Skin epidermis (tissue), 12 donors: ENCODE results near the gene TUB.

Experiments
- H3K27ac ChIP-seq, 21 experiments: fragments of 200-600 bp; sonication (generic) in 11 of 21; one replicate each; pipeline ENCODE4 v1.5.0; 2020; ENCODE audit warnings: mild to moderate bottlenecking in 3 of 21, inconsistent platforms in 2 of 21, moderate library complexity in 2 of 21
- H3K4me3 ChIP-seq, 7 experiments: fragments of 200-600 bp; sonication (generic) in 2 of 7; one replicate each; pipeline ENCODE4 v1.5.0; 2020; ENCODE audit warnings: inconsistent platforms in 2 of 7, mild to moderate bottlenecking in 2 of 7, moderate library complexity in 1 of 7

TUB gene

DNA sequence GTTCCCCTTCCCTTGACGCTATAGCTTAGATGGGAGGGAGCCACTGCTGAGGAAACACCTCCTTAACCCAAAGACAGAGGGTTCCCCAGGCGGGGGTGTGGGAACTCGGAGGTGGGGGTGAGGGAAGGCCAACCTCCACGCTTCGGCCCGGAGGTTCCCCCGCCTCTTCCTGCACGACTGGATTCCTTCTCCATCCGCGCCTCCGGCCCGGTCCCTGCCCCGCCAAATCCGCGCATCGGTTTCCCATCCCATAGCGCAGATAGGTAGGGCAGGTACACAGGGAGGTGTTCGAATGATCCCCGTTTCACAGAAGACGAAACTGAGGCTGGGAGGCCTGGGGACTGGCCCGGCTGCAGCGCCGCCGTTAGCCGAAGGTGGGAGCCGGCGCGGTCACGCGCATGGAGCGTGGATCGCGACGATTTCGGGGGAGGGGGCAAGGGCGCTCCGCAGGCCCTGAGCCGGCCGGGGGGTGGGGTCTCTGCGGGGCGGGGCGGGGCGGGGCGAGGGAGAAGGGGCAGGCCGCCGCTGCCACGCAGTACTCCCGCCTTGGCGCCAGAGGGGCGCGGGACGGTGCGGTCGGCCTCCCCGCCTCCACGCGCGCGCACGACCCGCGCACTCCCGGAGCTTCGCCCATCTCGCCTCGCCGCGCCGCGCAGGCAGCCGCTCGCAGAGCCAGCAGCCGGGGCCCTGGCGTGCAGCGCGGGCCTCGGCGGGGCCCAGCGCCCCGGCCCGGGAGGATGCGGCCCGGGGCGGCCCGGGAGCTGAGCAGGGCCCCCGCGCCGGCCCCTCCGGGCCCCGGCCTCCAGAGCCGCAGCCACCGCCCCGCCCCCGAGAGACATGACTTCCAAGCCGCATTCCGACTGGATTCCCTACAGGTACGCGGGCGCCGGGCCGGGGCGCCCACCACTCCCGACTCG is at the start of gene TUB:
Gene TUB (plus strand): TSS at position 538 of the 917 bp plus-strand sequence. CDS start 300 bp downstream, at position 838.
- H3K4me3 ChIP-seq, result peak within 1 kb of the TSS; percentile 25 to 56 (median 36)

GRCh38 chr11:8031248-8032115 is 49.5 kb upstream of the TUB start:
- no peak overlapping the region for H3K4me3 ChIP-seq
- H3K27ac ChIP-seq, result no peak overlapping the region

More for the DNA sequence above, at the start of gene TUB:
- H3K27ac ChIP-seq, result peak within 1 kb of the TSS in 7 of 21 experiments; percentile 20 to 67 (median 30)

- Histone ChIP-seq H3K27ac (no peak overlapping the region), H3K4me3 (no peak overlapping the region)
These were observed 48.9 kb upstream of the TUB start for GRCh38 chr11:8032122-8032521.

DNA sequence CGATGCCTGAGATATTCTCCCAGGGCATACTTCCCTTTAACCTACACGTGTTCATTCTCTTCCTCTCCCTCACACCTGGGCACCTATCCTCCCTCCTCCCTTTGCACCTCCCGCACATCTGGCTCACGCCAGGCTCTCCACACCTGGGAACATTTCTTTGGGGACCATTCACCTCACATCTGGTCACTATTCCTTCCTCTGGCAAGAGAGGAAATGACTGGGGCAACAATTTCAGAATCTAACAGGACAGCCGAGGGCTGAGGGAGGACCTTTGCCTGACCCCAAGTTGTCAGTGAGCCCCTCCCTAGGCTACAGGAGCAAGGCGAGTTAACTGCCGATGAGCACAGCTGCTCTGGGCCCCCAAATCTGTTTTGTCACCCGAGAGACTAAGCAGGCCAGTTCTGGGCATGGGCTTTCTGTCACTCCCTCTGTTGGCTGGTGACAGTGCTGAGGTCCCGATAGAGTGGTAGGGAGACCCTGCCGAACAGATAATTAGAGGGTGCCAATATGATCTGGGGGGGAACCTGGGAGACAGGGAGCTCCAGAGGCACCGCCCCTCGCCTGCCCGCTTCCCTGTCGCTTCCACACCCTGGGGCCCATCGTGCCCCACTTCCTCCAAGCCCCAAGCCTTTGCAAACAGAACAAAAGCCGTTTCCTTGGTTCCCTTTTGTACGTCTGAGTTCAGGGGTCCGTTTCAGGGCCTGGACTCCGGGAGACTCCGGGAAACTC is 48.3 kb upstream of the TUB start:
- Histone ChIP-seq H3K4me3 (no peak overlapping the region), H3K27ac (no peak overlapping the region)

DNA sequence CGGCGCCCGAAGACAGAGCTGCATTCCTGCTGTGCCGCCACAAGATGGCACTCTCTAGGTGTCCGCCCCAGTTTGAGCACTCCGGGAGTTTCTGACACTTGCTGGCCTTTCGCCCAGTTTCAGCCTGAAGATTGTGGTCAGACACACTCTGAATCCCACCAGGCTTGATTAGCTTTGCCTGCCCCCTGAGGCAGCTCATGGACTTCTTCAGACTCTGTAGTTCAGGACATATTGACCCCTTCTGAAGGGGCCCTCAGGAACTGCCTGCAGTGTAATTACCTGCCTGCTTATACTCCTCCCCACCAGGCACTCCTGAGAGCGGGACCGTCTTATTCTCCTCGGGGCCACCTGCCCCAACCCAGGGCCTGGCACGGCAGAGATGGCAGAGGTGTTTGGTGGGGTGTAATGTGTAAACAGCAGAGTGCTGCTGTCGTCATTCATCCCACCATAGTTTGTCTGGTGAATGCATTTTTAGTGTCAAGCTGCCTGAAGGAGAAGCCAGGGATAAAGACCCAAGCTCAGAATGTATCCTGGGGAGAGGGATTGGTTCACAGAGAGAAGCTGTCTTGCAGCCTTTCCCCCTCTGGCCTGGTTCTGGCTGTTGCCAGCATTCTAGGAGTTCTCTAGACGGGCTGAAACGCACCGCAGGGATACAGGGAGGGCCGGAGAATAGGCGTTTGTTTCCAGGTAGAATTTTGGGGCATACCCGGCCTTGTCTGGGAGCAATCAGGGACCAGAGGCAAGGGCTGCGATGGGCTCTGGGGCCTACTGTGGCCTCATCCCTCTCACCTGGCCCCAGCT is 47.5 kb upstream of the TUB start:
- H3K27ac ChIP-seq, result no peak overlapping the region
- H3K4me3 ChIP-seq, result no peak overlapping the region

GRCh38 chr11:8034106-8034585 is 46.9 kb upstream of the TUB start:
- H3K4me3 ChIP-seq, result no peak overlapping the region
- H3K27ac ChIP-seq, result no peak overlapping the region

GRCh38 chr11:8034604-8035190 is 46.3 kb upstream of the TUB start:
- Histone ChIP-seq H3K4me3 (no peak overlapping the region), H3K27ac (peak overlapping the region in 1 of 21 experiments; percentile 31)

DNA sequence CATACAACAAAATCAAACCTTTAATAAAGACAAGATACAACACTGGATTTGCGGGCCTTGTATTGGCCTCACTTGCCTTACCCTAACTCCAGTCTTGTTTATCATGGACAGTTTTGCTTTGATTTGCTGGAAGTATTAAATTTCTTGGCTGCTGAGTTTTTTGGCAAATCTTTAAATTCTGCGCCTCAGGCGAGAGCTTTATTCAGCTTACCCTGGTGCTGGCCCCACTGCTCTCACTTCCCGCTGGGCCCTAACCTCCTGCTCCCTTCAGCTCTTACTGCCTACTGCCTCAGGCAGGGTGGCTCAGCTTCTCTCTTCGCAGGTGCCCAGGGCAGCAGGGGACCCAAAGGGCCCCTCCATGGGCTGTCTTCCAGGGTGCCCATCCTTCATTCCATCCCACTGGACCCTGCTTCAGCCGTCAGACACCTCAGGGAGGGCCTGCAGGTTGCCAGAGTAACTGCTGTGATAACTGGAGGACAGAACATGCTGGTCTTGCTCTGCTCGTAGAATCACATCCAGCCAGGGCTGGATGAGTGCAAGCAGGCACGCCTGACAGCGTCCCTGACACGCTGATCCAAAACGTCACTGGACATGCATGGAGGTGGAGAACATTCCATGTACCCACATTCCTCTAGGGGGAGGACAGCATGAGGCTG is 45.7 kb upstream of the TUB start:
- H3K27ac ChIP-seq, result peak overlapping the region in 1 of 21 experiments; percentile 31

GRCh38 chr11:8036002-8036802 is 44.8 kb upstream of the TUB start:
- Histone ChIP-seq H3K4me3 (no peak overlapping the region), H3K27ac (no peak overlapping the region)

More for the DNA sequence above, 45.7 kb upstream of the TUB start:
- H3K4me3 ChIP-seq, result no peak overlapping the region

DNA sequence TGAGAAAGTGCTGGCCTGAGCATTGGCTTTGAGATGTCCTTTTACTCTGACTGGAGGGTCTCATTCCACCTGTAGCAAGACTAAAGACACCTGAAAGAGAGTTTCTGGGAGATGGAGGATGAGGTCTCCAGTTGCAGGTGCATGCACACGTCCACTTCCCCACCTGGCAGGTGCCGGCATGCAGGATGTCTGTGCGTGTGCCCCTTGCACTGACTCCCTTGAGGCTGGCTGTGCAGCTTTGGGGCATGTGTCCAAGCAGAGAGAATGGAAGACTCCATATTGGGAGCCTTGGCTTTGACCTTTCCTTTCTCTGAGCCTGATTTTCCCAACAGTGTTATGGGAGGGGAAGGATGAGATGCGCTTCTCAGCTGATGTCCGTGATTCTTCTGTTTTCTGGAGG is 44.0 kb upstream of the TUB start:
- Histone ChIP-seq H3K4me3 (no peak overlapping the region), H3K27ac (no peak overlapping the region)

GRCh38 chr11:8038393-8038792 is 42.6 kb upstream of the TUB start:
- H3K27ac ChIP-seq, result no peak overlapping the region
- no peak overlapping the region for H3K4me3 ChIP-seq

- Histone ChIP-seq H3K27ac (no peak overlapping the region), H3K4me3 (no peak overlapping the region)
These were observed 42.0 kb upstream of the TUB start for GRCh38 chr11:8038811-8039529.

DNA sequence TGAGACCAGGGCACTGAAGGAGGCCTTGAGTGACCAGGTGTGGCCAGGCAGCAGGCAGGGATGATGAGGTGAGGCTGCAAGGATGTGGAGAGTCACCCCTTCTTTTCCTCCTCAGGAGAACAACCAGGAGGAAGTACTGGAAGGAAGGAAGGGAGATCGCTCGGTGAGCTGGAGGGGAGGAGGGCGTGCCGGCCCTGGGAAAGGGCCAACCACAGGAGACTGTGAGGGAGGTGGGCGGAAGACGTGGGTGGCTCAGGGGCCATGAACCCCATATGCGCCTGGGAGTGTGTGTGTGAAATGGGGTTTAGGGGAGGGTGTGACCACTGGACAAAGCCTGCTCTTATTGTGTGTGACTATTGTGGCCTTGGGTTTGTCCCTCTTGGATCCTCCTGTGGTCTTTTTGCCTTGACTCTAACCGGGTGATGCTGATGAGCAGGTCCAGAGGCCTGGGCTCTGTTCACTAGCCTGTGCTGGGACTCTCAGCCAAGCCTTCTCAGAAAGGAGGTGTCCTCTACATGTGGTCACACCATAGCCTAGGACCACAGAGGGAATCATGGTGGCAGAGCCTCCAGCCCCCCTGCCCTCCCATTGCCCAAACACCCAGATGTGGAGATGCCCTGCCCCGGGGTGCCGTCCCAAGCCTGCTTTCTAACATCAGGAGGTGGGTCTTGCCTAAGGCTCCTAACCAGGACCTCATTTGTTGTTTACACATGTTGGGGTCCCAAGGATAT is 41.3 kb upstream of the TUB start:
- no peak overlapping the region for H3K4me3 ChIP-seq
- H3K27ac ChIP-seq, result no peak overlapping the region

DNA sequence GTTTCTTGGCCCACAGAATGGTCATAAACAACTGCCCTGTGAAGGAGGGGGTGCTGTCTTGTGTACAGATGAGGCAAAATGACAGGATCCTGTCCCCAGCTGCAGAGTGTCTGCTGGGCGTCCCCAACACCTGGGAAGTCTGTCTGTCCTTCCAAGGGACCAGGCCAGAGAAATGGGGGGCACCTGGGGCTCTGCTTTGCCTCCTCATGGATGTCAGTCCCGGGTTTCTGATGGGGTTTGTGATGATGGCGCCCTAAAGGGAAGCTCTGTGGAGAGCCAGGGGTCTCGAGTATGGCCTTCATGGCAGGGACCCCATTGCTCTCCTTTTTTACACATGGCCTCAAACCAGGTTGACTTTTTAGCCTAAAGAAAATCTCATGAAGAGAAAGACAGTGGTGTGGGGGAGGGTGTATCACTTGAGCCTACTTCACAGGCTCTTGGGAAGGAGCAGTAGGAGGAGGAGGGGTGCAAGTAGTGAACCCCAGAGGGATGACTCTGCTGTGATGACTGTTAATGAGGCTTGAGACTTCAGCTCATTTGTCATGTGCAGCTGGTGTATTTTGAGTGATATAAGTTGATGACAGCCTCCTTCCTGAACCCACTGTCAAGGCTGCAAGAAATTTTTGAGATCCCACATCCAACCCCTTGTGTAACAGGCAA is 40.6 kb upstream of the TUB start:
- no peak overlapping the region for H3K4me3 ChIP-seq
- H3K27ac ChIP-seq, result no peak overlapping the region

GRCh38 chr11:8040921-8041285 is 40.1 kb upstream of the TUB start:
- no peak overlapping the region for H3K4me3 ChIP-seq

GRCh38 chr11:8041576-8041975 is 39.4 kb upstream of the TUB start:
- H3K4me3 ChIP-seq, result no peak overlapping the region

More at GRCh38 chr11:8040921-8041285, 40.1 kb upstream of the TUB start:
- no peak overlapping the region for H3K27ac ChIP-seq

More at GRCh38 chr11:8041576-8041975, 39.4 kb upstream of the TUB start:
- H3K27ac ChIP-seq, result no peak overlapping the region
